OCI-LY7 (cell line): ENCODE data around the gene GIPC3.

Source experiments
- EZH2phosphoT487 ChIP-seq: fragments of 200-600 bp; sonication (generic); IDR thresholded peaks from 2 replicates; pipeline ENCODE4 v1.6.1; 2018; ENCODE audit warnings: low read depth, borderline replicate concordance, mild to moderate bottlenecking, mixed run types, antibody characterized with exemption, low read length, moderate library complexity, mixed read lengths
- TF ChIP-seq, protein P1 (sequence below): fragments of 200-600 bp; sonication (generic); conservative IDR thresholded peaks from 2 replicates; pipeline ENCODE4 v1.5.1; 2014; ENCODE audit warnings: mild to moderate bottlenecking, antibody characterized with exemption, low read length, moderate library complexity, mixed read lengths

DNA sequence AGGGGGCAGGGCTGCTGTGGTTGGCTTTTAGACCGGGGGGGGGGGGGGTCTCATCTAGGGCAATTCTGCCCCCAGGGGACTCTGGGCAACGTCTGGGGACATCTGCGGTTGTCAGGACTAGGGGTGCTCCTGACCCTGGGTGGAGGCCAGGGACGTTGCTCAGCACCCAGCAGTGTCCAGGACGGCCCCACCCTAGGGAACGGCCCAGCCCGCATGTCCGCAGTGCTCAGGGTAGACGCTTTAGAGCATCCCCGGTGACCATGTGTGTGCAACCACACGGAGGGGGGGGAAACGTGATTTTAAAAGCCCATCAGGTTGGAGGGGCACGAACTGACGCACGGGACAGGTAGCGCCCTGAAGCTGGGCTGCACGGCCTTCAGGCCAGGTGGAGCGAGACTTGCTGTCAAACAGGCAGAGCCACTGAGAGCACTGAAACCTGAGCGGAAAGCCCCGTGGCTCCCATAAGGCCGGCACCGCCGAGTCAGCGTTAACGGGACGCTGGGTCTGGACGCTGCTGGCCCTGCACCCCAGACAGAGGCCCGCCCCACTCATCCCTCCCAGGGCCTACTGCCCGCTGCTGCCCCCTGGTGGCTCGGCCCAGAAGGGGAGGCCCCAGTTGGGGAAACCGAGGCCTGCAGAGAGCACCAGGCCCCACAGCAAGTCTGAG is 33.0 kb downstream of the GIPC3 start:
- TF ChIP-seq, protein P1, sequence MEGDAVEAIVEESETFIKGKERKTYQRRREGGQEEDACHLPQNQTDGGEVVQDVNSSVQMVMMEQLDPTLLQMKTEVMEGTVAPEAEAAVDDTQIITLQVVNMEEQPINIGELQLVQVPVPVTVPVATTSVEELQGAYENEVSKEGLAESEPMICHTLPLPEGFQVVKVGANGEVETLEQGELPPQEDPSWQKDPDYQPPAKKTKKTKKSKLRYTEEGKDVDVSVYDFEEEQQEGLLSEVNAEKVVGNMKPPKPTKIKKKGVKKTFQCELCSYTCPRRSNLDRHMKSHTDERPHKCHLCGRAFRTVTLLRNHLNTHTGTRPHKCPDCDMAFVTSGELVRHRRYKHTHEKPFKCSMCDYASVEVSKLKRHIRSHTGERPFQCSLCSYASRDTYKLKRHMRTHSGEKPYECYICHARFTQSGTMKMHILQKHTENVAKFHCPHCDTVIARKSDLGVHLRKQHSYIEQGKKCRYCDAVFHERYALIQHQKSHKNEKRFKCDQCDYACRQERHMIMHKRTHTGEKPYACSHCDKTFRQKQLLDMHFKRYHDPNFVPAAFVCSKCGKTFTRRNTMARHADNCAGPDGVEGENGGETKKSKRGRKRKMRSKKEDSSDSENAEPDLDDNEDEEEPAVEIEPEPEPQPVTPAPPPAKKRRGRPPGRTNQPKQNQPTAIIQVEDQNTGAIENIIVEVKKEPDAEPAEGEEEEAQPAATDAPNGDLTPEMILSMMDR: peak; percentile 85
- no peak for TF ChIP-seq EZH2phosphoT487
